ENCODE measurements around the gene SPTBN1.

SPTBN1 gene

GRCh38 chr2:54473851-54474250, 17.7 kb downstream of the SPTBN1 start:
- no peak for TF ChIP-seq ZFX (IDR thresholded peaks at IDR 0.05)
- H3K27ac ChIP-seq: no peak overlapping the region

- no peak overlapping the region for H3K27ac ChIP-seq
- no peak for TF ChIP-seq ZFX (IDR thresholded peaks at IDR 0.05)
- no peak for TF ChIP-seq CTCF (conservative IDR thresholded peaks at IDR 0.05)
Measured at GRCh38 chr2:54475285-54475684, 19.2 kb downstream of the SPTBN1 start.

- H3K27ac ChIP-seq: no peak overlapping the region
- TF ChIP-seq ZFX (IDR thresholded peaks at IDR 0.05) (no peak), CTCF (conservative IDR thresholded peaks at IDR 0.05) (no peak)
Measured at GRCh38 chr2:54475919-54476318, 19.8 kb downstream of the SPTBN1 start.

GRCh38 chr2:54476852-54477251, 20.7 kb downstream of the SPTBN1 start:
- TF ChIP-seq CTCF (conservative IDR thresholded peaks at IDR 0.05) (no peak), ZFX (IDR thresholded peaks at IDR 0.05) (no peak)

GRCh38 chr2:54477896-54478295, 21.8 kb downstream of the SPTBN1 start:
- H3K27ac ChIP-seq: no peak overlapping the region
- TF ChIP-seq ZFX (IDR thresholded peaks at IDR 0.05) (no peak), CTCF (conservative IDR thresholded peaks at IDR 0.05) (no peak)

More at GRCh38 chr2:54476852-54477251, 20.7 kb downstream of the SPTBN1 start:
- no peak overlapping the region for H3K27ac ChIP-seq

- no peak overlapping the region for H3K27ac ChIP-seq
- TF ChIP-seq ZFX (IDR thresholded peaks at IDR 0.05) (no peak), CTCF (conservative IDR thresholded peaks at IDR 0.05) (no peak)
Measured at GRCh38 chr2:54478899-54479298, 22.8 kb downstream of the SPTBN1 start.

- H3K27ac ChIP-seq: no peak overlapping the region
- no peak for TF ChIP-seq CTCF (conservative IDR thresholded peaks at IDR 0.05)
- no peak for TF ChIP-seq ZFX (IDR thresholded peaks at IDR 0.05)
Measured at GRCh38 chr2:54479424-54479823, 23.3 kb downstream of the SPTBN1 start.

- no peak overlapping the region for H3K27ac ChIP-seq
- TF ChIP-seq CTCF (conservative IDR thresholded peaks at IDR 0.05) (no peak), ZFX (IDR thresholded peaks at IDR 0.05) (no peak)
Measured at GRCh38 chr2:54480025-54480424, 23.9 kb downstream of the SPTBN1 start.

Measured in C4-2B (cell line).